DMS53 treated with DMSO at 0.1 percent for 48 hours (cell line): ENCODE data around the gene NAGPA.
"Not testable (repeated sequence)": the region's sequence is repeated elsewhere in the genome, so short reads cannot be mapped to it uniquely, and the experiment has no call there.

Experiments
- DNase-seq: peaks from one replicate; lab custom pipeline; 2025; ENCODE audit not compliant: unreplicated experiment; lab: John Stamatoyannopoulos, UW

The NAGPA gene

GRCh38 chr16:5062051-5062450 is 28.3 kb upstream of the NAGPA start:
- no peak for DNase-seq

DNA sequence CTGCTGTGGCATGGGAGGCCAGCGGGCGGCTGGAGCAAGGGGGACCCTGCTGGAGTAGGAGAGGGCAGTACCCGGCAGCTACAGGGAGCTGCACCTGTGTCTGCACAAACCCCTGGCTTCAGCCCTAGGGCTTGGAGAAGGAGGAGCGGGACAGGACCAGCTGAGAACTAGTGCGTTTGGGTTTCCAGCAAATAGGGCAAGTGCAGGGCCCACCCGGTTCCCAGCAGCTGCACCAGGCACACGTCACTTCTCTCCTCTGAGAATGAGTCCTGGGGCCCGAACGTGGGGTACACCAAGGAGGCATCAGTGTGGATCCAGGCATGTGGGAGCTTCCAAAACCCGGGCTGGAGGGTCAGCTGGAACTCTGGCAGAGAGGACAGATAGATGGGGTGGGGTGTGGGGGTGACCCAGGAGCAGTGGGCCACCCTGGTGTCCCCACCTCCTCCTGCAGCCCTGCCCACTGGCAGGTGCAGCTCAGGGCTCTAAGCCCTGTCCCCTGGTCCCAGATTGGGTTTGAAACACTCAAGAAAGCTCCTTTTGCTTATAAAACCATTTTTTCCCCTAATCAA is 26.4 kb upstream of the NAGPA start:
- no peak for DNase-seq

DNA sequence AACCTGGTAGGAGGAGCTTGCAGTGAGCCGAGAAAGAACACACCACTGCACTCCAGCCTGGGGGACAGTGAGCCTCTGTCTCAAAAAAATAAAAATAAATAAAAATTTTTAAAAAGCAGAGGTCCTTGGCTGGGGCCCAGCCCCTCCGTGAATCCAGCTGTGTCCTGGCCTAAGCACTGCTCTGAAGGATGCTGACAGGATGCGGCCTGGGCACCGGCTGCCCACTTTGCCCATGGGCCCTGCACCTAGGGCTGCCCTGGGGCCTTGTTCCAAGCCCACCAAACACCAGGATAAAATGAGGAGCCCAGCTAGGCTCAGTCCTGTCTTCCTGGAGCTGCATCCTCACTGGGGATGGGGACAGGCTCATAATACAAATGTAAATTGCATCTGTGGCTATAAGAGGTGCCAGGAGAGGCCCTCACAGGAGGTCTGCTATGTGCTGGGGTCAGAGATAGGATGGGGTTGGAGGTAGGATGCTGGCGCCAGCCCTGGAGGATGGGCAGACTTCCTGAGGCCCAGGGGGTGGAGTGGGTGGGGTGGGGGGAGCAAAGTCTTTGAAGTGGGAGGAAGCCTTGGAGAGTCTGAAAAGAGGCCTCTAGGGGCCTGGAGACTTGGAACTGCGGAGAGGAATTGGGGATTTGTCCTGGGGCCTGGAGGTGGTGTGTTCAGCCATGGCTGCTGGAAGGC is 25.8 kb upstream of the NAGPA start:
- no peak for DNase-seq

DNA sequence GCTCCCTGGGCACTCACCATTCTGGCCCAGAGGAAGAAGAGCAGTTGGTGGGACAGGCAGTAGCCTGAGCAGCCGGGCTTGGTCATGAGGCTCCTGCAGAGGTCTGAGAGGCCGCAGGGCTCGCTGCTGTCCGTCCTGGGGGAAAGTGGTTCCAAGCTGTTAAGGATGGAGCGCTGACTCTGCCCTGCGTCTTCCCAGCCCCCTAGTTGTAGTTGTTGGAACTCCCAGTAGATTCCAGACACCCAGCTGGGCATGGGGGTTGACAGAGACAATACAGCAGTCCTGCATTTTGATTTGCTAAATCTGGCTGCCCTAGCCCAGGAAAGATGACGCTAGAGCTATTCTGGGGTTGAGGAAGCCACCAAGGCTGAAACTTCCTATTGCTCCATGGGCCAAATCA is 24.7 kb upstream of the NAGPA start:
- DNase-seq, result no peak

DNA sequence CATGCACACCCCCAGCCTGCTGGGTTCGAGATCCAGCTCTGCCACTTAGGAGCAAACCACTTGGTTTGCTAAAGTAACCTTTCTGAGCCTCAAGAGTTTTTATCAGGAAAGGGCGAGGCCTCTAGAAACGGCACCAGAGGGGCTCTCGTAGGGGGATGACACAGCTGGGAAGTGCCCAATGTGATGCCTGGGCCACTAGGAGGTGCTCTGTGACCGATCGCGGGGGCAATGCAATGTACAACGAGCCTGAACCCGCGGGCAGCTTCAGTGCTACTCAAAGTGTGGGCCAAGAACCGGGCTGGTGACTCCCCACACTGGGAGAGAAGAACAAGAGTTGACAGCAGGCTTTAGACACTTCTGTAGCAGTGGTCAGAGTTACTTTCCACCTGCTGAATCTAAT is 22.6 kb upstream of the NAGPA start:
- no peak for DNase-seq

DNA sequence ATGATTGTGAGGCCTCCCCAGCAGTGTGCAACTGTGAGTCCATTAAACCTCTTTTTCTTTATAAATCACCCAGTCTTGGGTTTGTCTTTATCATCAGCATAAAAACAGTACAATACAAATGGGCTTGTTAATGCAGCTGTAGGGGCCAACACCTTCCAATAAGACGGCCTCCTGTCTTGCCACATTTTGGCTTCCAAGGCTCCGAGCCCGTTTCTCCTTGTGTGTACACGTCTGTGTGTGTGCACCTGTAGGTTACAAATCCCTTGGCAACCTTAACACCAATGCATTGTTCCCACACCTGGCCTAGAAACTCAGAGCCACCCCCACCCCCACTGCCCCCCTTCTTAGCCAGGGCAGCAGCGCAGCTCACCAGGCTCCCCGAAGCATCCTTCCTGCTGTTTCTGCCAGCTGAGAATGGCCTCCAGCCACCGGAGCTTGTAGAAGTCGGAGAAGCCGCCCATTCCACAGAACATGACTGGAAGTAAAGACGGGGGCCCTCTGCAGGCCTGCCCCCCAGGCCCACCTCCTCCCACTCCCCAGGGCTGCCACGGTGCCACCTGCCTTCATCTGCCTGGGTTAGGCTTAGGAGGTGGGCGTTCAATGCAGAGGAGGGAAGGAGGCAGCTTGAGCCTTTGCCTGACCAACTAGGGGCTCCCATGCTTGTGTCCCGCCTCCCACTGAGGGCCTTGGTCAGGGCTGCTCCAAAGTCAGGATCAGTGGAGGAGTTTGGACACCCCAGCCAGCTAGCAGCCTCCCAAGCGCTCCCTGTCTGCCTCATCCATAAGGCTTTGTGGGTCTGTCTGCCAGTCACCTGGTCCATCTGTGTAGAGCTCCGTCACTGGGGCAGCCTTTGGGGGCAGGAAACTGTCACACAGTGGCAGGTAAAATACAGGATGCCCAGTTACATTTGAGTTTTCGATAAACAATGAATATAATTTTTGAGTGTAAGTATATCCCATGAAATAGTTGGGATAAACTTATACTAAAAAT is 21.4 kb upstream of the NAGPA start:
- no peak for DNase-seq

DNA sequence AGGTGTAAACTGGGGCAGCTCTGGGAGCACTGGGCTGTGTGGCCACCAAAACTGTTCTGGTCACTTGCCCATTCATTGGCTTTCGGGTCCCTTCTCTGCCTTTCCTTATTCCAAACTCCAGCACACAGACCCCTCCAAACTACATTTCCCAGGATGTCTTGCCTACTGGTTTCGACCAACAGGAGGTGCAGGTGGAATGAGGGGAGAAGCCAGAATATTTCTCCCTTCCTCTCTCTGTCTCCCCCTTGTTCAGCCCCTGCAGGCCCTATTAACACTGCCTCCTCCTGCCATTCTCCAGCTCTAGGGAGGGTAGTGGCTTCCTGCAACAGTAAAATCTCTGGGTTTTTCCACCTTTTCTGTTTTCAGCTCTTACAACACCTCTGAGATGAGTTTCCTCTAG is 13.2 kb upstream of the NAGPA start:
- no peak for DNase-seq

GRCh38 chr16:5045499-5046115 is 11.9 kb upstream of the NAGPA start:
- DNase-seq, result no peak

DNA sequence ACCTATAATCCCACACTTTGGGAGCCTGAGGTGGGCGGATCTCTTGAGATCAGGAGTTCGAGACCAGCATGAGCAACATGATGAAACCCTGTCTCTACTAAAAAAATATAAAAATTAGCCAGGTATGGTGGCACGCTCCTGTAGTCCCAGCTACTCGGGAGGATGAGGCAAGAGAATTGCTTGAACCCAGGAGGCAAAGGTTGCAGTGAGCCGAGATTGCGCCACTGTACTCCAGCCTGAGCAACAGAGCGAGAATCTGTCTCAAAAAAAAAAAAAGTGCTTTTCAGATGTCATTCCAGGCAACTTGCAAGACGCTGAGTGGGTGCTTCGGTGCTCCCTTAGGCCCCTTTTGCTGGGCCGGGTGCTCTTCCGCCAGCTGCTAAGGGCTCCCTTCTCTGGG is 10.8 kb upstream of the NAGPA start:
- DNase-seq, result not testable (repeated sequence)

- DNase-seq, result no peak
Observed at GRCh38 chr16:5044011-5044540, 10.3 kb upstream of the NAGPA start.

GRCh38 chr16:5042574-5043171 is 8.9 kb upstream of the NAGPA start:
- no peak for DNase-seq

GRCh38 chr16:5041600-5042133 is 7.9 kb upstream of the NAGPA start:
- DNase-seq, result no peak

- no peak for DNase-seq
Observed at GRCh38 chr16:5040451-5040850, 6.7 kb upstream of the NAGPA start.

- DNase-seq, result no peak
Observed at GRCh38 chr16:5036228-5037156, 2.8 kb upstream of the NAGPA start.

DNA sequence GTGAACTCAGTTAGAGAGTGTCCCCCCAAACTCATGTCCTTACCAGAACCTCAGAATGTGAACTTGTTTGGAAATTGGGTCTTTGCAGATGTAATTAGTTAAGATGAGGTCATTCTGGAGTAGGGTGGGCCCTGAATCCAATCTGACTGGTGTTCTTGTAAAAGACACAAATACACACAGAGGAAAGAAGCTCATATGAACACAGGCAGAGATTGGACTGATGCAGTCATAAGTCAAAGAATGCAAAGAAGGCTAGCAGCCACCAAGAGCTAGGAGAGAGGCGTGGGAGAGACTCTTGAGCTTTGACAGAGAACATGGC is 2.1 kb upstream of the NAGPA start:
- no peak for DNase-seq

DNA sequence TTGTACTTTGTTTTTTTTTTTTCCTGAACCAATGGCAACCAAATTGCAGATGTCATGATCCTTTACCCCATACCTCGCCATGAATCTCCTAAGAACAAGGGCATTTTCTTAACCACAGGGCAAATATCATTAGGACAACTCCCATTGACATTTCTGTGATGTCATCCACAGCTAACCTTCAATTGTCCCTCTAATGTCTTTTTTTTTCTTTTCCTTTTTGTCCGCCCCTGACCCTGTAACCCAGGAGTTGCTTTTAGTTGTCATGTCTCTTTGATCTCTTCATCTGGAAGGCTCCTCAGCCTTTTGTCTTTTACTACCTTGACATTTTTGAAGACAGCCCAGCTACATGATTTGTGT is 410 bp upstream of the NAGPA start:
- no peak for DNase-seq

DNA sequence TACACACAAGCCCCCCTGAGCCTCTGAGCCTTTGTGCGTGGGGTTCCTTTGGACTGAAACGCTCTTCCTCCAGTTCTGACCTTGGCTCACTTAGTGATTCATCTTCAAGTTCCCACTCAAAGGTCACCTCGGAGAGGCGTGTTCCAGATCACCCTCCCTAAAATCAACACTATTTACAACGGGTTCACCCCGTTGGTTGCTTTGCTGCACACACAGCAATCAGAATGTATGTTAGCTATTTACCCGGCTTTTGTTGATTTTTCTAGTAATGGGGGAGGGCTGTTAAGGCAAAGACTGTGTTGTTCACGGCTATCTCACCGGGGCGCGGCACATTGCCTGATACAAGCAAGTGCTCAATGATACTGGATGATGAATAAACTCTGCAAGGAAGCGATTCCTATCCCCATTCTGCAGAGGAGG is 977 bp downstream of the NAGPA start:
- DNase-seq, result no peak

DNA sequence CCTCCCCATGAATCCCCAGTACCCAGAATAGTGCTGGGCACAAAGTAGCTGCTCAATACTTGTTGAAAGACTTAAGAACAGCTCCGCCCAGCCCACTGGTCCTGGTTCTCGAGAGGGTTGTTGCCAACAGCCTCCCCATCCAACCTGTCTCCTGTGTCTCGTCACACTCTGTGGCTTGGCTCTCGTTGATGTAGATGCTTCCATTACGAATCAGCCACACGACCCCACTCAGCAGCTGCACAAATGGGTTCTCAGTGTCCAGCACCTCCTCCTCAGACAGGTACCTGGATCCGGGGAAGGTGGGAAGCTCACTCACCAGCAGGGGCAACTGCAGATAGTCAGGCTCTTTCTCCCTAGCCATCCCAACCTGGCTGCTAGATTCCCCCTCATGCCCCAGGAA is 2.1 kb downstream of the NAGPA start:
- DNase-seq, result no peak

GRCh38 chr16:5030251-5030870 is 3.4 kb downstream of the NAGPA start:
- DNase-seq, result no peak
